RPMI8226 (cell line): Measurements from ENCODE around the gene TTC28.
"Not testable (repeated sequence)": the region's sequence is repeated elsewhere in the genome, so short reads cannot be mapped to it uniquely, and the experiment has no call there.

ENCODE experiments used
- DNase-seq: peaks from one replicate; pipeline ENCODE4 v3.0.0-alpha.2; 2015

Gene TTC28

GRCh38 chr22:28600546-28601143 lies 79.0 kb downstream of the TTC28 start:
- DNase-seq, result peak; percentile 60

GRCh38 chr22:28599693-28600092 lies 79.9 kb downstream of the TTC28 start:
- DNase-seq, result no peak

- DNase-seq, result no peak
Measured at GRCh38 chr22:28597665-28598064, 82.0 kb downstream of the TTC28 start.

- DNase-seq, result peak; percentile 51
Measured at GRCh38 chr22:28594797-28595462, 84.7 kb downstream of the TTC28 start.

GRCh38 chr22:28594076-28594796 lies 85.4 kb downstream of the TTC28 start:
- no peak for DNase-seq

GRCh38 chr22:28593299-28593698 lies 86.3 kb downstream of the TTC28 start:
- DNase-seq, result no peak

GRCh38 chr22:28589102-28589750 lies 90.4 kb downstream of the TTC28 start:
- DNase-seq, result no peak

- no peak for DNase-seq
Measured at GRCh38 chr22:28585324-28585723, 94.3 kb downstream of the TTC28 start.

- DNase-seq, result no peak
Measured at GRCh38 chr22:28582806-28583205, 96.8 kb downstream of the TTC28 start.

GRCh38 chr22:28581016-28581415 lies 98.6 kb downstream of the TTC28 start:
- DNase-seq, result no peak

- no peak for DNase-seq
Measured at GRCh38 chr22:28576162-28576561, 103.5 kb downstream of the TTC28 start.

- no peak for DNase-seq
Measured at GRCh38 chr22:28574159-28574788, 105.4 kb downstream of the TTC28 start.

- DNase-seq, result no peak
Measured at GRCh38 chr22:28570696-28571373, 108.8 kb downstream of the TTC28 start.

GRCh38 chr22:28568974-28569373 lies 110.7 kb downstream of the TTC28 start:
- DNase-seq, result not testable (repeated sequence)

GRCh38 chr22:28568099-28568498 lies 111.5 kb downstream of the TTC28 start:
- no peak for DNase-seq

- not testable (repeated sequence) for DNase-seq
Measured at GRCh38 chr22:28566920-28567499, 112.6 kb downstream of the TTC28 start.

- DNase-seq, result no peak
Measured at GRCh38 chr22:28563636-28564035, 116.0 kb downstream of the TTC28 start.

- DNase-seq, result no peak
Measured at GRCh38 chr22:28562324-28562723, 117.3 kb downstream of the TTC28 start.

- not testable (repeated sequence) for DNase-seq
Measured at GRCh38 chr22:28560743-28561101, 118.9 kb downstream of the TTC28 start.

- no peak for DNase-seq
Measured at GRCh38 chr22:28560046-28560742, 119.4 kb downstream of the TTC28 start.

GRCh38 chr22:28557184-28557583 lies 122.5 kb downstream of the TTC28 start:
- DNase-seq, result no peak
